HG02870 (cell line): ENCODE data around the gene FBXO3.
"Not testable (repeated sequence)": the region's sequence is repeated elsewhere in the genome, so short reads cannot be mapped to it uniquely, and the experiment has no call there.

Source experiments
- ATAC-seq: cut with Tn5 transposase; IDR thresholded peaks from one replicate; pipeline ENCODE4 v1.9.1; 2021; ENCODE audit warnings: mild to moderate bottlenecking, moderate library complexity; ENCODE audit not compliant: unreplicated experiment

The FBXO3 gene

DNA sequence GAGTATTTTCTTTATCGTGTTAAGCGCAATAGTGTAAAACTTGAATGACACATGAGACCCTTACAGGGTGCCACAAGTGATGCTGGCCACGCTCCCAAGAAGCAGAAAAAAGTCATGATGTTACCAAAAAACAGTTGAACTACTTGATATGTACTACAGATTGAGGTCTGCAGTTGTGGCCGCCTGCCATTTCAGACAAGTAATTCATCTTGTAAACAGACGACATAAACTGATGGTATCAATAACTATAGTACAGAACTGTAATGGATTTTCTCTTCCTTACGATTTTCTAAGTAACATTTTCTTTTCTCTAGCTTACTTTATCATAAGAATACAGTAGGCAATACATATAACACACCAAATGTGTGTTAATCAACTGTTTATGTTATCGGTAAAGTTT, 43.6 kb downstream of the FBXO3 start:
- ATAC-seq, result no peak

DNA sequence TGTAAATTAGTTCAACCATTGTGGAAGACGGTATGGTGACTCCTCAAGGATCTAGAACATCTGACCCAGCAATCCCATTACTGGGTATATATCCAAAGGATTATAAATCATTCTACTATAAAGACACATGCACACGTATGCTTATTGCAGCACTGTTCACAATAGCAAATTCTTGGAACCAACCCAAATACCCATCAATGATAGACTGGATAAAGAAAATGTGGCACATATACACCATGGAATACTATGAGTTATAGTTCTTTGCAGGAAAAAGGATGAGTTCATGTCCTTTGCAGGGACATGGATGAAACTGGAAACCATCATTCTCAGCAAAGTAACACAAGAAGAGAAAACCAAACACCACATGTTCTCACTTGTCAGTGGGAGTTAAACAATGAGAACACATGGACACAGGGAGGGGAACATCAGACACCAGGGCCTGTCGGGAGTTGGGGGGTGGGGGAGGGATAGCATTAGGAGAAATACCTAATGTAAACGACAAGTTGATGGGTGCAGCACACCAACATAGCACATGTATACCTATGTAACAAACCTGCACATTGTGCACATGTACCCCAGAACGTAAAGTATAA, 45.2 kb downstream of the FBXO3 start:
- ATAC-seq, result not testable (repeated sequence)

DNA sequence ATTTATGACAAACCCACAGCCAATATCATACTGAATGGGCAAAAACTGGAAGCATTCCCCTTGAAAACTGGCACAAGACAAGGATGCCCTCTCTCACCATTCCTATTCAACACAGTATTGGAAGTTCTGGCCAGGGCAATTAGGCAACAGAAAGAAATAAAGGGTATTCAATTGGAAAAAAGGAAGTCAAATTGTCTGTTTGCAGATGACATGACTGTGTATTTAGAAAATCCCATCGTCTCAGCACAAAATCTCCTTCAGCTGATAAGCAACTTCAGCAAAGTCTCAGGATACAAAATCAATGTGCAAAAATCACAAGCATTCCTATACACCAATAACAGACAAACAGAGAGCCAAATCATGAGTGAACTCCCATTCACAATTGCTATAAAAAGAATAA, 46.8 kb downstream of the FBXO3 start:
- ATAC-seq, result not testable (repeated sequence)

DNA sequence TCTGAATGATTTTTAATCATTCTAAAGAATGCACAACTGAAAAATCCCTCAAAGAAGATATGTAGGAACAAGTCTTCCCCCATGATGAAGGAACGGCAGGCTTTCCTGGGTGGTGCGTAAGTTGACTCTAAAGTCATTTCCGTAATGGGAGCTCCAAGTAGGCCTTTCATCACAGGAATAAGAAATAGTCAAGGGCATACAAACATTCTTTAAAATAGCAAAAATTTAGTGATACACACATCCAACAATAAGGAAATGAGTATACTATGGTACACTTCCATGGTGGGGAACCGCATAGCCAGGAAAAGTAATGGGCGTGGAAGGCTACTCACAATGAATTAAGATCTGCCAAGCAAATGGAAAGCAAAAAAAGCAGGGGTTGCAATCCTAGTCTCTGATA, 48.8 kb downstream of the FBXO3 start:
- ATAC-seq, result no peak

DNA sequence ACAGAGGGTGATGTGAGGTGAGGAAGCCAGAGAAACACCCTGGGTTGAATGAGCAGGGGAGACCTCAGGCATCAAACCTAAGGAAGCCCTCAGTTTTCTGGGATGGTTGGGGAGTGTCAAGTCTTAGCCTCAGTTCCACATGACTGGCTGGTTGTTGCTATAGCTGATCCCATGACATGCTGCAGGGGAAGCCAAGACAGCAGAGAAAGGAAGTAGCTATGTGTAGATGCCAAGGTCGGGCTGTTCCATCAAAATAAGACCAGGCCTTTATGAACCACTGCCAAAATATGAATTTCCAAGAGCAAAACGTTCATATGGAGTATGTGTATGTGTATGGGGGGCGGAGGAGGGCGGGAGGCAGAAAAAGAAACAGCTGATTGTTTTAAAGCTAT, 49.7 kb downstream of the FBXO3 start:
- ATAC-seq, result no peak

DNA sequence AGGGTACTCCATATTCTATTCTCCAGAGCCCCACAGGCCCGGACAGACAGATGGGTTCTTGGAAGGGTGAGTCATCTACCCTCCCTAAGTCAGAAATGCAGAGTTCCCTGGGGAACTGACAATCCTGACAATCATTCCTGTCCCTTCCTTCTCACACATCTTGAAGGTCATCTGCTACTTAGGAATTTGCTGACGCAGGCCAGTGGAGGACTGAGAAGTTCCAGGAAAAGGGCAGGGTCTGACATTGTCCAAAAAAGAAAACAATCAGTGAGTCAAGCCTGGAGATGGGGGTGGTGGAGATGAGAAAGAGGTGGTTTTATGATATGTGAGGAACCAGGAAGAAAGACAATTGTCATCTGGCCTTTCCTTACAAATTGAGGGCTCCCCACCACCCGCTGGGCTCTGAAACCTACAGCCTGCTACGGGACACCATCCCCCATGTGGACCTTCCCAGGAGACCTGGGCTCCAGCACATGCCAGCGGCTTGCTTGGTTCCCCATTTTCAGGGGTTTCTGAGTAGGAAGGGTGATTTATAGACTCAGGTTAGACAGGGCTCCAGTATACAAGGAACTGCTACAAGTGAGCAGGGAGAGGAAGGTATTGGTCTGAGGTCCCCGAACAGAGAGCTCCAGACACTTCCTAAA, 51.0 kb downstream of the FBXO3 start:
- no peak for ATAC-seq

DNA sequence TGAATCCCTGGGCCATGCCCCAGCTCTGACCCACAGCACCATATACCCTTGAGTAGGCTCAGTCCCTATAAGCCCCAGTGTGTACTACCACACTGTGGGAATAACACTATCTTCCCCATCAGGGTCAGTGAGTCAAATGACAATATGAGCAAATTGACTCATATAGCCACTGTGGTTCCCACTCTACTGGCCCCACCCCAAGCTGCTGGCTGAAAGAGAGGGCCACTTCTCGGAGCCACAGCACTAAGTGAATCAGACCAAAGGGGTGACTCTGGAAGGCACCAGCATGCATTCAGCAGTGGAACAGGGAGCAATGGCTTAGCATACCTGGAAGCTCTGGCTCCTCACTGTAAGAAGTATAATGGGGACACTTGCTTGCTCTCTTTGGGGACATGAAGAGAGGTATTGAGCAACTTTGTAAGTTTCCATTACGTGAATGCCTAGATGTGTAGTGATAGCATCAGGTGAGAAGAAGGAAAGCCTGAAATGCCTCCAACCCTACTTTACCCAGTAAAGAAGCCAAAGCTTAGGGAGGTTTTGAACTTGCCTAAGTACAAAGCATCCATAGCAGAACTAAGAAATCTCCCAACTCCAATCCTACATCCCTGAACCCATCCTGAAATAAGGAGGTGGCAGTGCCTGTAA, 51.6 kb downstream of the FBXO3 start:
- peak; percentile 96 for ATAC-seq

DNA sequence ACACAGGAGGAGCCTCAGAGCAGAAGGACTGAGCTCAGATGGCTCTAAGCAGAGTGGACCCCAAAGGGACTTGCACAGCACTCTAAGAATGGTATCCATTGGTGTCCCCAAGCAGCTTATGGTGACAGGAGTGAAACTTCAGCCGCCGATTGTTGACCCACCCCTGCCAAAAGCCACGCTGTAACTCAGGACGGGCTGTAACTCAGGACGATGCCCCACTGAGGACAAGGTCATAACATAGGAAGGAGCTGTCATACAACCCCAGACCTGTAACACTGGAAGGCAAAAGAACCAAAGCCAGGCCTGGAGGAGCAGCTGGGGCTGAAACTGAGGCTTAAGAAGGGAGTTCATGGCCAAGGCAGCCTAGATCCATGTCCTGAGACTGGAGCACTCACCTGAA, 52.3 kb downstream of the FBXO3 start:
- no peak for ATAC-seq

DNA sequence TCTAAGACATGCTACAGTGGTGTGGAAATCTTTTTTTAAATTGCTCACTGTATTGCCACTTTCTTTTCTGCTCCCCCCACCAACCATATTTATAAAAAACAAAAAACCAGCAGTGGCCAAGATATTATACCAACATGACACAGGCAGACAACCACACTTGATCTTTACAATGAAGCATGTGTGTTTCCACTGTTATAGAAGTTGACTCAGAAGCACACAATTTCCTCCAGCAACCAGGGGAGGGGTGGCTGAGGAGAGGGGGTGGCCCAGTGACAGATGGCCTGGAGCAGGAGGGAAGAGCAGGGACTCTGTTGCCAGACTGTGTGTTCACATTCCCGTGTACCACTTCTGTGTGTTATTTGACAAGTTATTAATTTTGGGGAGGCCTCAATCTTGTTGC, 52.9 kb downstream of the FBXO3 start:
- ATAC-seq, result no peak

DNA sequence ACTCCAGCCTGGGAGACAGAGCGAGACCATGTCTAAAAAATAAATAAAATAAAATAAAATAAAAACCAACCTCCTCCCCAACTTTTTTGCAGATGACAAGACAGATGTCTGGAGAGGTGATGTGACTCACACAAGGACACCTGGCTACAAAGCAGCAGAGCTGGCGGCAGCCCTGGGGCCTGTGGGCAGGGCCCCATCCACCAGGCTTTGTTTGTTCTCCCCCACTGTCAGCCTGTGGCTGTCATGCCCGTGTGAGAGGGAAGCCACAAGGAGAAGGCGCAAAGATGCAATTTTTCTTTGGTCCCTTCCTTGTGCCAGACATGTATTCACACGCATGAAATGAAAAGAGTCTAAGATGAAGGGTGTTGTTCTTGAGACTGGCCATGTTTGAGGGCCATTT, 54.7 kb downstream of the FBXO3 start:
- ATAC-seq, result no peak

DNA sequence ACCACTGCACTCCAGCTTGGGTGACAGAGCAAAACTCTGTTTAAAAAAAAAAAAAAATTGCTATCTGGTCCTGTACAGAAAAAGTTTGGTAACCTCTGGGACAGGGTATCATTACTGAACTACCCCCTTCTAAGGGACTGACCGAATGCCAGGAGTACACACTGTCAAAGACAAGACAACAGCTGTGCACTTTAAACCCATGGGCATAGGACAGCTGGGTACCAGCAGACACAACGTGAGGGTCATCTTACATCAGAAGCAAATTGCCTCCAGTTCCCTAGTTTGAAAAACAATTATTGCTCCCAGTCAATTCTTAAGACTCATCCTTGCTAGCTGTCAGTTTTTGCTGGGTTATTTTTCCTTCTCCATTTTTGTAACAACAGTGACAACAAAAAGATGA, 55.9 kb downstream of the FBXO3 start:
- no peak for ATAC-seq

DNA sequence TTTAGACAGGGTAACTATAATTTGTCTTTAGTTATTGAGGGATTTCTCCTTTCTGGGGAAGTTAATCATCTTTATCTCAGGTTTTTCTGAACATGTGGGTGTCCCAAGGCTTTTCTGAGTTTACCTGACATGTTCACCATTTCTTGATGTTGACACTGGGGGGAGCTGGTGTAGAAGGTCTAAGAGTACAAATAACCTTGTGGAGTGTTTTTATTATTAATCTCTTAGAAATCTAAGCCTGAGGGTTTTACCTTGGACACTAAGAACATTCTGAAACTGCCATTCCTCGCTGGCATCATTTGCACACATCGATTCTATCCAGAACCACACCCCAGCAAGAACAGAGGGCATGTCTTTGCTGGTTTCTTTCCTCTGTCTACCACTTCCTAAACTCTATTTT, 58.1 kb downstream of the FBXO3 start:
- no peak for ATAC-seq

DNA sequence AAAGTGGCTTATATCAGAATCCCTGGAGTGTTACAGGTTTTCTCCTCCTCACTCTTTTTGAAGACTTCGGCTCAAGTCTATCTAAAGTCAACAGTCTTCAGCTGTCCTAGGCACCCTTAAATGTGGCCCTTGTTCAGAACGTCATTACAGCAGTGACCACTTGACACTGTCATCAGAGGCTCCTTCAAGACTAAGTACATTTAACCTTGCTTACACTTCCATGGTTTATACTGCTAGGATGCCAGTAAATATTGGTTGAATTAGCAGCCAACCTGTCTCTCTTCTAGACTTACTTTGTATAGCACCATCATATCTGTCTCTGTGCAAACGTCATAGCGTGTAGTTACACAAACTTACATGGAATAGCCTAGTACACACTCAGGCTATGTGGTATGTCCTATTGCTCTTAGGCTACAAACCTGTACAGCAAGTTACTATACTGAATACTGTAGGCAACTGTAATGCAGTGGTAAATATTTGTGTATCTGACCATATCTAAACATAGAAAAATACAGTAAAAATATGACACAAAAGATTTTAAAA, 60.4 kb downstream of the FBXO3 start:
- no peak for ATAC-seq

DNA sequence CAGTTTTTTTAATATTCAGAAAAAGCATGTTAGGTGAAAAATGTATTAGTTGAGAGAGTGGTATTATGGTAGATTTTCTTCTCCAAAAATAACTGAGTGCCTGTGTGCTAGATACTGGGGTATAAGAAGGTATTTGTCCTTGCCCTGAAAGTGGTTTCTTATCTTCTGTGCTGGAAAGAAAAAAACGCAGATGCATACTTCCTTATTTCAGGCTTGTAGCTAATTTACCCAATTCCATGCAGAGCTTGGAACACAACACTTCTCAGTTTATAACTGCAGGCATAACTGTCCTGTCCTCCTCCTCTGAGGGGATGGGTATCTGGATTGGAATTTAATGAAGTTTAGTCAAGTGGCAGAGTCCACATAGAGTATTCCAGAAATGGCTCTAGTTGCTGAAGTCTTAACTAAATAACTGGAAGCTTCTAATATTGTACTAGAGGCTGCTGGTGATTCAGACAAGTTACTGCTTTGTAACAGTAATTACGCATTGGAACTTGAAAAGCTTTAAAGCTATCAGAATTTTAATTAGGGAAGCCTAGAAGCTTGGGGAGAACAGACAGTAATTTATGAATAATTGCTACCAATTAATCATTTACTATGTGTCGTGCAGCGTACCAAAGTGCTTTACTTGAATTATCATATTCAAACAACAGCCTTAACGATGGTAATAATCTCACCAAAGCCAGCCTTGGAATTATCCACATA, 61.0 kb downstream of the FBXO3 start:
- no peak for ATAC-seq

DNA sequence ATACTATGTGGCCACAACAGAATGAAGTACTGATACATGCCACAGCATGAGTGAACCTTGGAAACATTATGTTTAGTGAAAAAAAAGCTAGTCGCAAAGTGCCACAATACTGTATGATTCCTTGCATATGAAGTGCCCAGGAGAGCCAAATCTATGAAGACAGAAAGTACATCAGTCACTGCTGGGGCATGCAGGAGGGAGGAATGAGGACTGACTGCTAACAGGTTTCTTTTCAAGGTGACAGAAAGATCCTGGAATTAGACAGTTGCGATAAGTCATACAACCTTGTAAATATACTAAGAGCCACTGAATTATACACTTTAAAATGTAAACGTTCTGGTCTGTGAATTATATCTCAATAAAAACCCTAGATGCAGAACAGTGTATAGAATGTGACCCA, 61.9 kb downstream of the FBXO3 start:
- no peak for ATAC-seq

DNA sequence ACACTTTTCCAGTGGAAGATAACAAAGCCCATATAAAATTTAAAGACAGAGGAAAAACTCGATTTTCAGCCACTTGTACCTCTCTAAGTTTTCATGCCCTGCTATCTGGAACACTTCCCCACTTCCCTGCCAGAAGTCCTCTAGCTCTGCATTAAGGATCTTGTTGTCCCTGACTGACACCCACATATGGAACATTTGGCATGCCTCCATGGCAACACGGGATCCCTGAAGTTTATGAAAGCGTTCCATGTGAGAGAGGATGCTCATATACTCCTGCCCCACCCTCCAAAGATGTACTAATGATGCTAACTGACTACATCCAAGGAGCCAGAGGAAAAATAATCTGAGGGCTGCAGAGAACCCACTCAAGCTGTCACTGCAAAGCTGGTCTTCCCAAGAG, 64.9 kb downstream of the FBXO3 start:
- ATAC-seq, result no peak

DNA sequence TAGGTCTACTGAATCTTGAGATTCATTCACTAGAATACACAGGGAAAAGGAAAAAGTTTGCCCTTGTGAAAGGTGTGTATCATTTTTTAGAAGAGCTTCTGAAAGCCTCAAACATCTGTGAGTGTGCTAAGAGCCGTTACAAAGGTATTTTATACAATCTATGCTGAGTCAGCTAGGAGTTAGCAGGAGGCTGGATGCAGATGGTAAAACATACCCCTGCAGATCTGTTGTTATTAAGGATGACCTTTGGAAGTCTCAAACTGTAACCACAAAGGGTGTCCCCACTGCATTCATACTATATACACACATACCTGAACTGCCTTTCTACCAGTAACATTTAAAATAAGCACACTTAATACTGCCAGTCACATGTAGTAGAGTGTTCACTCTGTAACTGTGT, 65.3 kb downstream of the FBXO3 start:
- no peak for ATAC-seq

DNA sequence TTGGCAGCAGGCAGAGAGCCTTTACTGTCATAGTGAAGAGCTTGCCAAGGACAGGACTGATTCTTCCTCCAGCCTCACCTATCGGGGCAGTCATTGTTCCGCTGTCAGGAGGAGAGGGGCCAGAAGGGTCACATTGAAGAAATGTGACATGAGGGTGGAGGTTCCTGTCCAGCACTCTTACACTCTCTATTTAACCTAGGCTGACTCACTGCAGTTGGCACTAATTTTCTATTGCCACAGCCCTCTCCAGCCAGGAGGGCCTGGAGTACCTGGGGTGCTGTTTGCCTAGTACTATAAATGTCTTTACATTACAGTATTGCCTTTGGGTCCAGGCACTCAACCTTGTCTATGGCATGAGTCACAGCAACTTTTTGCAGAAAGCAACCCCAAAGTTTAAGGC, 66.5 kb downstream of the FBXO3 start:
- not testable (repeated sequence) for ATAC-seq

DNA sequence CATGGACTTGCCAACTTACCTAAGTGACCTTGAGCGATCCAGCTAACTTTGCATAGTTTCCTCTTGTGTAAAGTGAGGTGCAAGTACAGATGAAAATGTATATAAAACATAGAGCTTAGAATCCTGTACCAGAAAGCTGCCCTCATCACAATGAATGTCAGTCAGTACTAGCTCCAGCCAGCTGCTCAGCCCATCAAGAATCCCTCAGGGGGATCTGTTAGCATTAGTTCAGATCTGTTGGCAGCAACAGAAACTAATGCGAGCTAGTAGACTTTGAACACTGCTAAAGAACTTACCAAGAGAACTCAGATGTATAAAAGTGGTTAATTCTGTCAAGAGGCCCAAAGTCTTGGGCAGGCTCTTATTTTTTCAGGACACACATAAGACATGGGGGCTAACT, 67.4 kb downstream of the FBXO3 start:
- no peak for ATAC-seq

DNA sequence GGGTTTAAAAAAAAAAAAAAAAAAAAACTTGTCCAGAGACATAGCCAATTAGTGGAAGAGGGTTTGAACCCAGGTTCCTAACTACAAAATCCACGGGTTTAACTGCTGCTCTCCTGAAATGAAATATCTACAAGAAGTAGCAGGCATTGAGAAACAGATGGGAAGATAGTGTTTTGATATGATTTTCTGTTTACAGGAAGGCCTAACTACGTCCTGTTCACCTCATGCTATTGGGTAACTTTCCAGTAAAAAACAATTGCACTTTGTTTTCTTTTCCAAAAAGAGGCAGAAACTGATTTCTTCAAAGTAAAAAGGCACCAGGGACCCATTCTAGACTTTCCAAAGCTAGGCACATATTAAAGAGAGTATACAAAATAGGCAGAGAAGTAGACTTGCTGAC, 67.8 kb downstream of the FBXO3 start:
- ATAC-seq, result no peak

DNA sequence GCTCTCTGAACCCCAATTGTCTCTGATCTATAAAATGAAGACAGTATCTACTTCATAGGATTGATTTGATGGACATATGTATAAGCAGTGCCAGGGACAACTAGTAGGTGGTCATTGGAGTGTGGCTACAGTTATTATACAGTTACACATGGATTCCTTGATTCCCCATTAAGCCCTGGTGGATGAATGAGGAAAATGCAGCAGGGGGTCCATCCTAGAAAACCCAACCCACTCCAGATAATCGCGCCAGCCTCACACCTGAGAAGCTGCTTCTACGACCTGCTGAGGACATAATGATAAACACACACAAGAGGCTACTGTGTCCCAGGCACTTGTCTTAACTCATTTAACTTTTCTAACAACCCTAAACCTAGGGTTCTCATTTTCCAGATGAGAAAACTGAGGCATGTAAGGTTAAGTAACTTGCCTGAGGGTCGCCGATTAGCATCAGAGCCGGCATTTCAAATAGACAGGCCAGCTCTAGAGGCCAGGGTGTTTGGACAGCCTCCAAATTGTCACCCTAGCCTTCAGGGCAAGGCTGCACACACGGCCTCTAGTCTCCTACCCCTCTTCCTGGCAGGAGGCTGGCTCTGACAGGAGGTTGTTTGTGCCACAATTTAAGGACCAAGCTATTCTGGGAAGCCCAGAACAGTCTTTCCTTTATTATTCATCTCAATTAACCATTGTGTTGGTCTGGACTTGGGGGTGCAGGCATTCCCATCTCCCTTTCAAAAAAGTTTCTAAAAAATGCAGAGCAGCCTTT, 69.9 kb downstream of the FBXO3 start:
- ATAC-seq, result no peak
